ENCODE measurements around the gene GTF3C6.
"Not testable (repeated sequence)": the region's sequence is repeated elsewhere in the genome, so short reads cannot be mapped to it uniquely, and the experiment has no call there.

GRCh38 chr6:111012520-111012919 lies 54.0 kb downstream of the GTF3C6 start:
- not testable (repeated sequence) for TF ChIP-seq CTCF (conservative IDR thresholded peaks at IDR 0.05; ENCODE audit: low read depth, low read length); EZH2 (IDR thresholded peaks at IDR 0.05; ENCODE audit: borderline replicate concordance, low read depth, low read length, poor library complexity, severe bottlenecking)
